HCT116 (cell line): ENCODE results near the gene KHNYN. TPM values are rescaled to one million over a fixed set of nuclear protein-coding genes. Genes with fewer than 3 reads are reported as not detected.

ENCODE experiments used
- ATAC-seq: fragments of 200-7000 bp; cut with Tn5 transposase; 2 replicates; pipeline ENCODE4 v1.9.1; 2020; ENCODE audit warnings: mild to moderate bottlenecking, moderate library complexity
- BruUV-seq: library from RNA; stranded (reverse); fragments of 400-500 nt; replicated peaks from 2 replicates; lab custom pipeline; 2021; lab: Mats Ljungman, UMichigan
- CTCF ChIA-PET: fragments of 300-600 bp; sonication (Branson Sonifier 250); formaldehyde crosslinking; loops from one replicate; lab custom pipeline; 2021; ENCODE audit warnings: antibody characterized with exemption; lab: Charles Lee
- POLR2A ChIA-PET: fragments of 300-600, 350-600 bp; sonication (Branson Sonifier 250); formaldehyde crosslinking; loops from one replicate; lab custom pipeline; 2021; ENCODE audit warnings: antibody characterized with exemption; lab: Charles Lee
- RAD21 ChIA-PET, 2 experiments: fragments of 300-600 bp; sonication (Branson Sonifier 250); formaldehyde crosslinking; loops; one replicate each; lab custom pipeline; 2023; ENCODE audit warnings: low total read pairs in 2 of 2; ENCODE audit not compliant: uncharacterized antibody in 2 of 2, unreplicated experiment in 2 of 2, low non-redundant PET in 1 of 2; lab: Charles Lee
- DNase-seq: peaks from one replicate; pipeline ENCODE4 v3.0.0-alpha.2; 2010; ENCODE audit warnings: low read depth, low spot score
- H2AFZ ChIP-seq: fragments of 200-600 bp; shearing (Covaris generic), sonication (generic); 2 replicates; pipeline ENCODE4 v1.6.1; 2017; ENCODE audit warnings: low read depth, mixed run types, mixed read lengths, antibody characterized with exemption, low read length; ENCODE audit not compliant: poor library complexity, severe bottlenecking
- H3K27ac ChIP-seq: 2 replicates; pipeline ENCODE4 v1.5.1; 2012; ENCODE audit warnings: low read depth, low read length
- H3K27me3 ChIP-seq: fragments of 200-600 bp; sonication (generic); 2 replicates; pipeline ENCODE4 v1.6.1; 2016; ENCODE audit warnings: mixed run types, low read length, mixed read lengths; ENCODE audit not compliant: insufficient read depth
- H3K36me3 ChIP-seq, 2 experiments: fragments of 200-500 bp in 1 of 2; fragments of 200-600 bp in 1 of 2; sonication (Bioruptor generic) in 1 of 2; sonication (generic) in 1 of 2; 2 replicates each; pipeline versions ENCODE4 v1.5.1 to v1.6.1; 2014 to 2016; ENCODE audit warnings: low read length in 2 of 2, inconsistent platforms in 1 of 2, mixed read lengths in 1 of 2, mixed run types in 1 of 2; ENCODE audit not compliant: insufficient read depth in 2 of 2, control insufficient read depth in 1 of 2
- H3K4me1 ChIP-seq, 2 experiments: fragments of 200-600 bp in 1 of 2; sonication (generic) in 1 of 2; 2 replicates each; pipeline versions ENCODE4 v1.5.1 to v1.6.1; 2012 to 2017; ENCODE audit warnings: low read length in 2 of 2, inconsistent platforms in 1 of 2, mild to moderate bottlenecking in 1 of 2, mixed read lengths in 1 of 2, mixed run types in 1 of 2, moderate library complexity in 1 of 2; ENCODE audit not compliant: insufficient read depth in 2 of 2, control insufficient read depth in 1 of 2
- H3K4me2 ChIP-seq: fragments of 200-600 bp; sonication (generic); 2 replicates; pipeline ENCODE4 v1.6.1; 2017; ENCODE audit warnings: mixed run types, low read length, mixed read lengths
- H3K4me3 ChIP-seq, 2 experiments: fragments of 200-600 bp in 1 of 2; sonication (generic) in 1 of 2; replicated peaks in 1 of 2; 2 replicates each; pipeline ENCODE4 v1.5.1; 2011 to 2016; ENCODE audit warnings: low read length in 2 of 2, control low read depth in 1 of 2, low read depth in 1 of 2, mild to moderate bottlenecking in 1 of 2, mixed read lengths in 1 of 2, mixed run types in 1 of 2
- H3K79me2 ChIP-seq: fragments of 200-600 bp; sonication (generic); 2 replicates; pipeline ENCODE4 v1.6.1; 2017; ENCODE audit warnings: mild to moderate bottlenecking, mixed run types, low read length, moderate library complexity, mixed read lengths; ENCODE audit not compliant: insufficient read depth
- H3K9ac ChIP-seq: fragments of 200-600 bp; sonication (generic); 2 replicates; pipeline ENCODE4 v1.6.1; 2016; ENCODE audit warnings: low read length, mixed read lengths
- H3K9me2 ChIP-seq: fragments of 200-600 bp; sonication (generic), shearing (Covaris generic); 2 replicates; pipeline ENCODE4 v1.6.1; 2017; ENCODE audit warnings: mixed run types, mild to moderate bottlenecking, moderate library complexity; ENCODE audit not compliant: insufficient read depth
- H3K9me3 ChIP-seq, 2 experiments: fragments of 200-500 bp in 1 of 2; fragments of 200-600 bp in 1 of 2; sonication (Bioruptor generic) in 1 of 2; sonication (generic) in 1 of 2; 2 replicates each; pipeline ENCODE4 v1.6.1; 2014 to 2017; ENCODE audit warnings: low read length in 2 of 2, mixed read lengths in 2 of 2, inconsistent platforms in 1 of 2, low read depth in 1 of 2, mild to moderate bottlenecking in 1 of 2, mixed run types in 1 of 2, moderate library complexity in 1 of 2; ENCODE audit not compliant: control insufficient read depth in 1 of 2, insufficient read depth in 1 of 2
- H4K20me1 ChIP-seq: fragments of 200-600 bp; sonication (generic), shearing (Covaris generic); 2 replicates; pipeline ENCODE4 v1.6.1; 2017; ENCODE audit warnings: mixed run types, mild to moderate bottlenecking, moderate library complexity; ENCODE audit not compliant: insufficient read depth
- CBX3 ChIP-seq: IDR thresholded peaks from 2 replicates; pipeline ENCODE4 v1.6.1; 2012; ENCODE audit warnings: low read depth
- CEBPB ChIP-seq: IDR thresholded peaks from 2 replicates; pipeline ENCODE4 v1.6.1; 2012; ENCODE audit warnings: low read depth
- EGR1 ChIP-seq: IDR thresholded peaks from 2 replicates; pipeline ENCODE4 v1.6.1; 2012; ENCODE audit warnings: low read depth
- ELF1 ChIP-seq: IDR thresholded peaks from 2 replicates; pipeline ENCODE4 v1.6.1; 2012; ENCODE audit warnings: low read depth, borderline replicate concordance
- EZH2 ChIP-seq: fragments of 200-600 bp; sonication (generic); IDR thresholded peaks from 2 replicates; pipeline ENCODE4 v1.6.1; 2017; ENCODE audit warnings: antibody characterized with exemption, mixed run types
- FOSL1 ChIP-seq: IDR thresholded peaks from 2 replicates; pipeline ENCODE4 v1.6.1; 2012; ENCODE audit warnings: low read depth
- JUND ChIP-seq: IDR thresholded peaks from 2 replicates; pipeline ENCODE4 v1.6.1; 2012
- POLR2AphosphoS5 ChIP-seq: IDR thresholded peaks from 2 replicates; pipeline ENCODE4 v1.6.1; 2011; ENCODE audit warnings: mild to moderate bottlenecking, low read depth, low read length, moderate library complexity
- RAD21 ChIP-seq: IDR thresholded peaks from 2 replicates; pipeline ENCODE4 v1.6.1; 2012; ENCODE audit warnings: low read depth, mild to moderate bottlenecking
- SIN3A ChIP-seq: IDR thresholded peaks from 2 replicates; pipeline ENCODE4 v1.6.1; 2012; ENCODE audit warnings: low read depth
- SP1 ChIP-seq: IDR thresholded peaks from 2 replicates; pipeline ENCODE4 v1.6.1; 2012; ENCODE audit warnings: low read depth
- SRF ChIP-seq: IDR thresholded peaks from 2 replicates; pipeline ENCODE4 v1.6.1; 2012; ENCODE audit warnings: low read depth
- TCF7L2 ChIP-seq: IDR thresholded peaks from 2 replicates; pipeline ENCODE4 v1.7.0; 2011; ENCODE audit warnings: borderline replicate concordance, inconsistent platforms; ENCODE audit not compliant: insufficient read depth, insufficient read length; ENCODE audit errors: extremely low read depth
- YY1 ChIP-seq: IDR thresholded peaks from 2 replicates; pipeline ENCODE4 v1.6.1; 2011; ENCODE audit warnings: low read length, low read depth, moderate library complexity, mild to moderate bottlenecking; ENCODE audit not compliant: insufficient replicate concordance; ENCODE audit errors: extremely low read depth
- ZFX ChIP-seq: fragments of 450-650 bp; IDR thresholded peaks from 2 replicates; pipeline ENCODE4 v1.6.1; 2017
- intact Hi-C: fragments of 100-400 bp; cut with micrococcal nuclease; formaldehyde crosslinking; loops from 2 replicates; pipeline ENCODE4 v1.10.0; 2022
- total RNA-seq: library from RNA; stranded (reverse); gene quantifications from one replicate; pipeline ENCODE4 v1.2.1, GENCODE V29; 2021; ENCODE audit not compliant: unreplicated experiment
- TF ChIP-seq, protein P1 (sequence below), 3 experiments: fragments of 200-600 bp in 1 of 3; sonication (generic) in 1 of 3; IDR thresholded peaks in 2 of 3; conservative IDR thresholded peaks in 1 of 3; 2 replicates each; pipeline ENCODE4 v1.5.1; 2012 to 2017; ENCODE audit warnings: low read depth in 2 of 3, low read length in 2 of 3, antibody characterized with exemption in 1 of 3, borderline replicate concordance in 1 of 3, control low read depth in 1 of 3, mild to moderate bottlenecking in 1 of 3, mixed read lengths in 1 of 3, mixed run types in 1 of 3, moderate library complexity in 1 of 3; ENCODE audit not compliant: insufficient read depth in 1 of 3
- TF ChIP-seq, protein P2 (sequence below): IDR thresholded peaks from 2 replicates; pipeline ENCODE4 v1.6.1; 2012
- TF ChIP-seq, protein P3 (sequence below): IDR thresholded peaks from 2 replicates; pipeline ENCODE4 v1.6.1; 2012

KHNYN gene
- total RNA-seq, 1 experiment from 2014 or later = 50.1 TPM

DNA sequence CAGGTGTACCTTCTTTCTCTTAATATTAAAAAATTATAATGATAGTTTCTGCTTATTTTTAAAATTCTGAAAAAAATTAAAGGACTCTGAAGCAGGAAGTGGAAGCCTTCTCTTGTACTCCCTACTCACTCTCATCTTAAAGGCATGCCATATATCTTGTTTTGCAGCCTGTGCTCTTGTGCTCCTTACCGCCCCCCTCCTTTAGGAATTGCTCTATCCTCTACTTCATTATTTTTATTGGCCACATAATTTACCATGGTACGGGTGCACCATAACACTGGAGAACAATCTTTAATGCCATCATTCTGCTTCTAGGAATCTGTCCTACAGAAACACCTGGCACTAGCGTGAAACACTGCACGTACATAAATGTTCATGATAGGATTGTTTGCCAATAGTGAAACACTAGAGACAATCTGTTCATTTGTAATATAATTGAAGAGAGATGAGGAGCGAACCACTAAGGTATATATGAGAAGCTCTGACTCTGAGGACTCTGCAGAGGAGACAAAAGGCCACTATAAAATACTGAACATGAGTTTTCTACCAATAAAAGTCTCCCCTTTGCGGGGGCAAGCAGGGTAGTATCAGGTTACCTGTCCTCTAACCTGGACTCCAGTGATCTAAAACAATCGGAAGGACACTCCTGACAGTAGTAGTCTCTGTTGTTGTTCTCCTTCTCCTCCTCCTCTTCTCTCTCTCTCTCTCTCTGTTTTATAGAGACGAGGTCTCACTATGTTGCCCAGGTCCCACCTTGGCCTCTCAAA is 37.2 kb upstream of the KHNYN start:
- intact Hi-C loops = loop anchor here (1.0 kb wide), 1 partner anchor 25 kb away; no protein-coding TSS in a partner anchor
- ChIA-PET POLR2A (interaction anchor here (1.0 kb wide), 1 partner anchor 39 kb away, joined by 6 read pairs; no protein-coding TSS in a partner anchor), RAD21 (no interaction called here), CTCF (no interaction called here)
- Histone ChIP-seq H3K9me3 (no peaks in the 10 kb centered on the region), H3K36me3 (no peaks in the 10 kb centered on the region), H3K9me2 (no peaks in the 10 kb centered on the region), H3K4me3 (peak overlapping the region; percentile 37 to 56), H3K79me2 (no peaks in the 10 kb centered on the region), H2AFZ (peak overlapping the region; percentile 91), H3K9ac (peak overlapping the region; percentile 55), H3K27ac (peak overlapping the region; percentile 74), H3K27me3 (no peaks in the 10 kb centered on the region), H4K20me1 (no peaks in the 10 kb centered on the region), H3K4me1 (peaks cover 20 to 29% of the 10 kb centered on the region in 2 experiments), H3K4me2 (peak overlapping the region; percentile 72)
- DNase-seq = peak; percentile 62
- BruUV-seq = TSS peak; percentile 84
- peak; percentile 92 for ATAC-seq
- TF ChIP-seq ELF1 (no peak; the same call in 1 of the 2 replicates), CBX3 (peak; percentile 18; the same call in 1 of the 2 replicates), TCF7L2 (no peak), SIN3A (no peak), YY1 (peak; percentile 9), CEBPB (peak; percentile 26; the same call in 1 of the 2 replicates), SP1 (peak; percentile 43), RAD21 (no peak), FOSL1 (no peak), JUND (peak; percentile 14; the same call in 1 of the 2 replicates), EZH2 (no peak), SRF (no peak), EGR1 (no peak), POLR2AphosphoS5 (peak; percentile 41; the same call in 1 of the 2 replicates), ZFX (no peak)
- TF ChIP-seq, protein P1, sequence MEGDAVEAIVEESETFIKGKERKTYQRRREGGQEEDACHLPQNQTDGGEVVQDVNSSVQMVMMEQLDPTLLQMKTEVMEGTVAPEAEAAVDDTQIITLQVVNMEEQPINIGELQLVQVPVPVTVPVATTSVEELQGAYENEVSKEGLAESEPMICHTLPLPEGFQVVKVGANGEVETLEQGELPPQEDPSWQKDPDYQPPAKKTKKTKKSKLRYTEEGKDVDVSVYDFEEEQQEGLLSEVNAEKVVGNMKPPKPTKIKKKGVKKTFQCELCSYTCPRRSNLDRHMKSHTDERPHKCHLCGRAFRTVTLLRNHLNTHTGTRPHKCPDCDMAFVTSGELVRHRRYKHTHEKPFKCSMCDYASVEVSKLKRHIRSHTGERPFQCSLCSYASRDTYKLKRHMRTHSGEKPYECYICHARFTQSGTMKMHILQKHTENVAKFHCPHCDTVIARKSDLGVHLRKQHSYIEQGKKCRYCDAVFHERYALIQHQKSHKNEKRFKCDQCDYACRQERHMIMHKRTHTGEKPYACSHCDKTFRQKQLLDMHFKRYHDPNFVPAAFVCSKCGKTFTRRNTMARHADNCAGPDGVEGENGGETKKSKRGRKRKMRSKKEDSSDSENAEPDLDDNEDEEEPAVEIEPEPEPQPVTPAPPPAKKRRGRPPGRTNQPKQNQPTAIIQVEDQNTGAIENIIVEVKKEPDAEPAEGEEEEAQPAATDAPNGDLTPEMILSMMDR (IDR thresholded peaks at IDR 0.05 in 2 of 3, conservative IDR thresholded peaks at IDR 0.05 in 1 of 3; ENCODE audit: borderline replicate concordance in 1 of 3, insufficient read depth in 1 of 3, low read depth in 2 of 3, low read length in 2 of 3) = peak; percentile 25 to 45 (median 26); a peak in 4 of 6 replicates
- TF ChIP-seq, protein P2, sequence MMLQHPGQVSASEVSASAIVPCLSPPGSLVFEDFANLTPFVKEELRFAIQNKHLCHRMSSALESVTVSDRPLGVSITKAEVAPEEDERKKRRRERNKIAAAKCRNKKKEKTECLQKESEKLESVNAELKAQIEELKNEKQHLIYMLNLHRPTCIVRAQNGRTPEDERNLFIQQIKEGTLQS = no peak
- TF ChIP-seq, protein P3, sequence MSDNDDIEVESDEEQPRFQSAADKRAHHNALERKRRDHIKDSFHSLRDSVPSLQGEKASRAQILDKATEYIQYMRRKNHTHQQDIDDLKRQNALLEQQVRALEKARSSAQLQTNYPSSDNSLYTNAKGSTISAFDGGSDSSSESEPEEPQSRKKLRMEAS = no peak
